ENCODE data around the gene C20orf96.

Gene C20orf96

DNA sequence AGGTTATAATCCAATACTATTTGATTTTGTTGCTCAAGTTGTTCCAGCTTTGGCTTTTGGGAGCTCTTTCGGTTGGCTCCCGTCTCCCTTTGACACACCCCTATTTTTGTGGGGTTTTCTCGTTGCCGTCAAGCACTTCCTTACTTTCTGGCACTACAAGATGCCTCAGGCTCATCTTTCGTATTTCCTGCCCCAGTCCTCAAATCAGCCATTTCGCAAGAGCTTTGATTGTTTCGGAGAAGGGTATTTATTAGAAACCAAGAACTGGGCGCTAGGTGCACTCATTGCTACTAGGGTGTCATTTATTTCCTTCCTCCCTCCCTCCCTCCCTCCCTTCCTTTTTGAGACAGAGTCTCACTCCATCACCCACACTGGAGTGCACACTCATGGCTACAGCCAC is 21.5 kb upstream of the C20orf96 start:
- no peak for DNase-seq

DNA sequence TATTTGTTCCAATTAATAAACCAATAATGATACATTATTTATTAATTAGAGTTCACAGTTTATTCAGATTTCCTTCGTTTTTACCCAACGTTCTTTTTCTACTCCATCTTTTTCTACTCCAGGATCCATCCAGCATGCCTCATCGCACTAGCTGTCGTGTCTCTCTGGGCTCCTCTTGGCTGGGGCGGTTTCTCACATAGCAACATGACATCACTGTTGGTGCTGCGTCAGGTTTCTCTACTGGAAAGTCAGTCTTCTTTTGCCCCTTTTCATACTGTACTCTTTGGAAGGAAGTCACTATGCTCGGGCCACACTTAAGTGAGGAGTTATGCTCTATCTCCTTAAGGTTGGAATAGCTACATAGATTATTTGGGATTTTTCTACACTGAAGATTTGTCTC is 21.1 kb upstream of the C20orf96 start:
- no peak for DNase-seq

DNA sequence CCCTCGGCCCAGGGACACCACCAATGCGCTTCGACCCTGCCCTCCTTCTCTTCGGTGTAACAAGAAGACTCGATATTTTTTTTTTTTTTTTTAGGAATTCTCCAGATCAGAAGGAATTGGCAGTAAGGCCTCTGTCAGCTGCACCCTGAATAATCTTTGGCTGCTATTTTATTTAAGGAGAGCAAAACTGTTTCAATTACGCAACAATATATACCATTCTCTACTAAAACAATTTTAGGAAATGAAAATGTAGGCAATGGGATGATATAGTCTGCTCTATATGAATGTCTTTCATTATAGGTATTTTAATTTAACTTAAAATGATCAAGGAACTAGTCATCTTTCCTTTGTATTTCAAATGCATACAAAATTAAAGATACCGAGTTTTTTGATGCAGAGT is 20.1 kb upstream of the C20orf96 start:
- DNase-seq = no peak

DNA sequence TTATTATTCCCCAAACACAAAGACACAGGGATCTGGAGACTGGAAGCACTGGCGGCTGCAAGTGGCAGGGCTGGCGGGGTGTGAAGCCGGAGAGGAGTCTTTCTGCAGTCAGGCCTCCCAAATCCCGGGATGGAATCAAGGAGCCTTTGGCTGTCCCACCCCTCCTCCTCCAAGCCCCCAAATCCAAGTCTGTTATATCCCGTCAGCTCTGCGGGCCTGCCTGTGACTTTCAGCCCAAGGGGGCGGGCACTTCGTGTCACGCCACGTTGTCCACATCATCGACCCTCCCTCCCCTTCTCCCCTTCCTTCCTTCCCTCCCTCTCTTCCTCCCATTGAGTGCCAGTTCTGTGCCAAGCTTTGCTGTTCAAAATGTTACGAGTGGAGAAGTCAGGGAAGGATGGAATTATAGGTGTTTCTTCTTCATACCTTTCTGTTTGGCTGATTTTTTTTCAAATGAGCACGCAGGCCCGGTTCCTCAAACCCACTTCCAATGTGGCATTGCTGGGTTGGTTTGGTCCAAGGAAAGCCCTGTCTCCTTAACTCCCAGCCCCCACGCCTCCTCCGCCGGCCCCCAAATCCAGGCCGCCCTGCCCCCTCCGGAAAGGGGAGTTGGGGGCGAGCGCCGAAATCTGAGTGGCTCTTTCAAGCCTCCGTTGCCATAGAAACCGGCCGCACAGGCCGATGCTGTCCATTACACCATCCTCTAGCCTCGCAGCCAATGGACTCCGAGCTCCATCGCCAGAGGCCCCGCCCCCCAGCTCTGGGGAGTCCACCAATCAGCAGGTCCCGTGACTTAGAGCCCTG is 19.5 kb upstream of the C20orf96 start:
- DNase-seq = peak; percentile 88

DNA sequence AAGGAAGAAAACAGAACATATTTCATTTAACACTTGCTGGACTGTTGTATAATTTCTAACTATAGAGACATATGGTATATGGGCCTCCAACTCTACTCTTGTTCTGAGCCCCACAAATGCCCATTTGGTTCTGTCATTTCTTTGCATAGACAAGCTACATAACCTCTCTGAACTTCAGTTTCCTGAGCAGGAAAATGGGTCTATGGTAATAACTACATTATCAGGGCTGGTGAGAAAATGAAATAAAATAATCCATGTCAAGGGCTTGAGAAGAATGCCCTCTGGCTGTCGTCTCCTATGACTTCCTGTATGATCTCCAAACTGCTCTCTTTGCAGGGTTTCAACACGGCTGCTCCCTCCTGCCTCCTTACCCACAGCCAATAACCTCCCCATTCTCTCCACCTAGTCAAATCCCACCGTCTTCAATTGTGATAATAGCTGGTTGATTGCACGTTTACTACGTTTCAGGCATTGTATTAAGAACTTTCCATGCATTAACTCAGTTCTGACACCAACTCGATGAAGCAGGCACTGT is 18.8 kb upstream of the C20orf96 start:
- no peak for DNase-seq

DNA sequence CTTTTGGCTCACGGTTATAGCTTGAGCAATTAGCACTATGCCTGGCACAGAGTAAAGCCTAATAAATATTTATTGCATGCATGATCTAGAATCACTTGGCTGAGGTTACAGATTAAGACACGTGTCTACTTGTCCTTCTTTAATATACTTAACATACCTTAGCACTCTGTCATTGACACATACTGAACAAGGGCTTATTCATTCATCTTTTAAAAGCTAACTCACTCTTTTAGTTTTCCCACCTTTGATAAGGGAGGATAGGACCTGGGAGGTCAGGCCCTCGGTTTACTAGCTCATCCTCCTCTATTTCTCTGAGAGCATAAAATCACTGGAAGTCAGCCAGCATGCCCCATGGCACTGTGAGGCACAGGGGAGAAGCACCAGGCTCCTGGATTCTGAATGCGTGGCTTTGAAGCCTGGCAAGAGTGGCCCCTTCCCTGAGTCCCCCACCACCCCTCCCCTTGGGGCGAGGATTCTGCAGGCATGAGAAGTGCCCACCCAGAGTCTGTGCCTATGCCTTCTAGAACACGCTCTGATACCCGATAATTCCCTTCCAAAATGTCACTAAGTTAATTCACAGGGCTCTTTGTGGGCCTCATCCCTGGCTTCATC is 18.0 kb upstream of the C20orf96 start:
- DNase-seq = no peak

DNA sequence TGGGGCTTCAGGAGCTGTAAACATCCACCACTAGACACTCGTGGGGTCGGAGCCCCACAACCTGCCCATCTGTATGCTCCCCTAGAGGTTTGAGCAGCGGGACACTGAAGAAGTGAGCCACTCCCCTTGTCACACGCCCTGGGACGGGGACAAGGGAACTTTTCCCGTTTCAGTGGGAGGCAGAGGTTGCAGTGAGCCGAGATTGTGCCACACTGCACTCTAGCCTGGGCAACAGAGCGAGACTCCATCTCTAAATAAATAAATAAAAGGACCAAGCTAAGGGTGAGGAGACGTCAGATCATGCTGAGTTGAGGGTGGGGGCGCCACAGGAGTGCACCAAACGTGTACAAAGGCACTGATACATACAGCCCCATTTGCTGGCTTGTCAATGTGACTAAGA is 15.2 kb upstream of the C20orf96 start:
- DNase-seq = no peak

DNA sequence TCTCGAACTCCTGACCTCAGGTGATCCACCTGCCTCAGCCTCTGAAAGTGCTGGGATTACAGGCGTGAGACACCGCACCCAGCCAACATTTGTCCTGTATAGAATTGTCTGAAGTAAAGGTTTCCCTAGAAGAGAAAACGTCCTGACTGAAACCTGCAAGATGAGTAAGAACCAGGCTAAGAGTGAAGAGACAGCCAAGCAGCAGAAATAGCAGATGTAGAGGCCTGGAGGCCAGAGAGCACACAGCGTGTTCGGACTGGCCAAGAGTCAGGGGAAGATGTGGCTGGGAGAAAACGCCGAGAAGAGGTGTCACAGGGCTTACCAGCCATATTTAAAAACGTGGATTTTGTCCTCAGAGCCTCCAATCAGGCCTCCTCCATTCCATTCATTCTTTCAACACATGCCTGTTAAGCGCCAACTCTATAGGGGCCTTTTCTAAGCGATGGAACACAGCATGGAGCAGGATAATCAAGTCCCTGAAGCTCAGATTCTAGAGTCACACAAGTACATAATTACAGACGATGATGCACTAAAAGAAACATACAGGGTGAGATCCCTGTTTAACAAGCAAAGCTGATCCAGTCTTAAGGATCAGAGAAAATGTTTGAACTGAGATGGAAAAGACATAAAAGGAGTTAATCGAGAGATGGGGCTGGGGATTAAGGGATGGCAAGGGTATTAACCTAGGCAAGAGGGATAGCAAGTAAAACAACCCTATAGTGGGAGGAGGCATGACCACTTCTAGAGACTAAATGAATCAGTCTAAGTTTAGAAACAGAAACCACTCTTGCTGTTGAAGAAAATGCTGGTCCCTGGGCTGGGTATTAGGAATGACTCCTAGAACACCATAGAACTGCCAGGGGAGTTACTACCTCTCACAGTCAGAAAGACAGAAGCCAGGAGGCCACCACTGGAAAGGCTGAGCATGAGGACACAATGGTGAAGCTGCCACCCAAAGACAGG is 11.6 kb upstream of the C20orf96 start:
- DNase-seq = no peak

DNA sequence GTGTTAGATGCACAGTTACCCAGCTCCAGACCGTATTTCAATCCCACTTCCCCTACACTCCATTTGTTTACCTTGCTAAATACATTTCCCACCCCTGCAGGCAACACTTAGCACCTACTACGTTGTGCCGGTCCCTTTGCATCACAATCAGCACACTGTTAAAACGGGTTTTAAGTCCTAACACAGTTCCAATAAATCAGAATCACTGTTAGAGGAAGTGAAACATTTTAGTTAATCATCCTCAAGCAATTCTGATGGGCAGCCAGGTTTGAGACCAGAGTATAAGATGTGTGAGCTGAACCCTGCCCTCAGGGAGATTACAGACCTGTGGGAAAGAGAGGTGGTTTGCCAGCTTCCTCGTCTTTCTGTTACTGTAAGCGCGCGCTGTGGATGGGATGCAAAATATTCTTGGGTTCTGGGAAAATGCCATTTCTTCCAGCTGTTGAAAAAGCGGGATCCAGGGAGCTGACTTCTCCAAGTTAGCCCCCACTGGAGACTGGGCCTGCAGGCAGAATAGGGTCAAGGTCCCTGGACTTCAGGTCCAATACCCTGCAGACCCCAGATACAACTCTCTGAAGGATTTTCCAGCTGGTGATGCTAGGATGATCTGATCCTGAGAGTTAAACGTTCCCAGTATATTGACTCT is 9.9 kb upstream of the C20orf96 start:
- no peak for DNase-seq

DNA sequence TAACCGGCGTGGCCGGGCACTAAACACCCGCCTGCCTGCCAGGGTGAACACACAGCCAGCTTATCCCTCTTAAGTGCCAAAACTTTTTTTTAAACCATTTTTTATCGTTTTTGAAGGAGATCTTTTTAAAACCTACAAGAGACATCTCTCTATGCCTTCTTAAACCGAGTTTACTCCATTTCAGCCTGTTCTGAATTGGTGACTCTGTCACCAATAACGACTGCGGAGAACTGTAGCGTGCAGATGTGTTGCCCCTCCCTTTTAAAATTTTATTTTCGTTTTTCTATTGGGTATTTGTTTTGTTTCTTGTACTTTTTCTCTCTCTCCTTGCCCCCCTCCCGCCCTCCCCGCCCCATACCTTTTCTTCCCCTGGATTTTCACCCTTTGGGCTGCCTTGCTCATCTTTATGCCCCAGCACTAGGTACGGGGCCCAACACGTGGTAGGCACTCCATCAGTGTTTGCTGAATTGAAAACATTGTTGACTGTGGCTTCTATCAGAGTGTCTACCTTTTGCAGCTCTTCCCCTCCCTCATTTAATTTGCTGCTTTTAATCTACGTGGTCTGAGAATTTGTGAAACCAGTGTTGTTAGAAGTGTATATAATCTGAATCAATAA is 8.3 kb upstream of the C20orf96 start:
- DNase-seq = no peak

DNA sequence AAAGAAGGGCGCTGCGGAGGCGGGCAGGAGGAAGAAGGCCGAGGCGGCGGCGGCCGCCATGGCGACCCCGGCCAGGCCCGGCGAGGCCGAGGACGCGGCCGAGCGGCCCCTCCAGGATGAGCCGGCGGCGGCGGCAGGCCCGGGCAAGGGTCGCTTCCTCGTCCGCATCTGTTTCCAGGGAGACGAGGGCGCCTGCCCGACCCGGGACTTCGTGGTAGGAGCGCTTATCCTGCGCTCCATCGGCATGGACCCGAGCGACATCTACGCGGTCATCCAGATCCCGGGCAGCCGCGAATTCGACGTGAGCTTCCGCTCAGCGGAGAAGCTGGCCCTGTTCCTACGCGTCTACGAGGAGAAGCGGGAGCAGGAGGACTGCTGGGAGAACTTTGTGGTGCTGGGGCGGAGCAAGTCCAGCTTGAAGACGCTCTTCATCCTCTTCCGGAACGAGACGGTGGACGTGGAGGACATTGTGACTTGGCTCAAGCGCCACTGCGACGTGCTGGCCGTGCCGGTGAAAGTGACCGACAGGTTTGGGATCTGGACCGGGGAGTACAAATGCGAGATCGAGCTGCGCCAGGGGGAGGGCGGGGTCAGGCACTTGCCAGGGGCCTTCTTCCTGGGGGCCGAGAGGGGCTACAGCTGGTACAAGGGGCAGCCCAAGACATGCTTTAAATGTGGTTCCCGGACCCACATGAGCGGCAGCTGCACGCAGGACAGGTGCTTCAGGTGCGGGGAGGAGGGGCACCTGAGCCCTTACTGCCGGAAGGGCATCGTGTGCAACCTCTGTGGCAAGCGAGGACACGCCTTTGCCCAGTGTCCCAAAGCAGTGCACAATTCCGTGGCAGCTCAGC is 7.6 kb upstream of the C20orf96 start:
- DNase-seq = no peak

DNA sequence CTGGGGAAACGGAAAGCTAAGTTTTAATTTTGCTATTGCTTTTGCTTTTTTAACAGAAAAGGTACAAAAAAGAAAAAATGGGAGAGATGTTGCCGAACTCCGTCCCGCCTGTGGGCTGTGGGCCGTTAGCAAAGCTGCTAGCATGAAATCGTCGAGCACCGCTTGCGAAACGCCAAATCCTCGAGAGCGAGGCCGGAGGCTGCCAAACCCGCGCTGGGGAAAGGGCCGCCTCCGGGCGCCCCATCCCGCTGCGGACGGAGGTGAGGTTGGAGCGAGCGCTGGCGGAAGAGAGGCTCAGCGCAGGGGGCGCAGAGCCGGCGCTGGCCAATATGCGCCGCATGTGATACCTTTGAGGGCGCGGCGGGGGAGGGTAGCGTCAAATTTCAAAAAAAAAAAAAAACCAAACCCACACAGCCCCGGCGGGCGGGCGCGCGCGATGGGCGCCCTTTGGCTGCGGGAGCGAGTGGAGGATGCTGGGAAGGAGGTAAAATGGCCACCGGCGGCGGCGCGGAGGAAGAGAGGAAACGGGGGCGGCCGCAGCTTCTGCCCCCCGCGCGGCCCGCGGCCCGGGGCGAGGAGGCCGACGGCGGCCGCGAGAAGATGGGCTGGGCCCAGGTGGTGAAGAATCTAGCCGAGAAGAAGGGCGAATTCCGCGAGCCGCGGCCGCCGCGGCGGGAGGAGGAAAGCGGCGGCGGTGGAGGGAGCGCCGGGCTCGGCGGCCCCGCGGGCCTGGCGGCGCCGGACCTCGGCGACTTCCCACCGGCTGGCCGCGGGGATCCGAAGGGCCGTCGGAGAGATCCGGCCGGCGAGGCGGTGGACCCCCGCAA is 6.8 kb upstream of the C20orf96 start, which contains the start of gene ZCCHC3:
TSS of gene ZCCHC3 (plus strand) at position 473 of the 827 bp plus-strand sequence. CDS start at position 490, 17 bp downstream.
- DNase-seq = peak; percentile 62

DNA sequence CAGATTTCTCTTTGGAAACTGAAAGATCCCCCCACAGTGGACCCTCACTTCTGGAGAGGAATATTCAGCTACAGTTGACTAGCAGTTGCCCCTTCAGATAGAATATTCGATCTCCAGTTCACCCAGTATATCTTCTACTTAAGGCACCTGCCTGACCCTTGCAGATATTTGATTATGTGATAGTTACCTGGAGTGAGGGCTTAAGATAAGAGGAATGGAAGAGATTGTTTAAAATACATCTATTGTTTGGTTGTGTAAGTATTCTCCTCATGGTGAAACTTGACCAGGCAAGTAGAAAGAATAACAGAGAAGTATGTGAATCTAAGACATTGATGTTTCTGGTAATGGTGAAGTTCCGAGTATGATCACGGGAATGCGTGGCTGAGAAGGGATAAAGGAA is 5.3 kb upstream of the C20orf96 start:
- no peak for DNase-seq

DNA sequence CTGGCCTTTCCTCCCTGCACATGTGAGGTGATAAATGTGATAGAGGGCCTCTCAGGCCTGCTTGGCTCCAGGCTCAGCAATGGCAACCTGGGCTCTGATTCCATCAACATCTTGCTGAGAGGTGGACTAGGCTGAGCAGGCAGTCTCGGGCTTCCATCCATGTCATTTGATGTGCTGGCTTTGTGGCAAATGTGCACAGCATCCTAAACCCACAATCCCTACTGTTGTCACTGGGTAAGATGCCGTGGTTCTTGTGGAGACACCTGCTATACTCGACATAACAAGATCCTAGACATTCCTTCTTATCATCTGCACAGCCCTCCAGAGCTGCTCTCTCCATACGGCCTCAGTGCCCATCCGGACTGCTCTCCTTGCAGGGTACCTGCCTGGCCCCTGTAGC is 4.1 kb upstream of the C20orf96 start:
- DNase-seq = no peak

DNA sequence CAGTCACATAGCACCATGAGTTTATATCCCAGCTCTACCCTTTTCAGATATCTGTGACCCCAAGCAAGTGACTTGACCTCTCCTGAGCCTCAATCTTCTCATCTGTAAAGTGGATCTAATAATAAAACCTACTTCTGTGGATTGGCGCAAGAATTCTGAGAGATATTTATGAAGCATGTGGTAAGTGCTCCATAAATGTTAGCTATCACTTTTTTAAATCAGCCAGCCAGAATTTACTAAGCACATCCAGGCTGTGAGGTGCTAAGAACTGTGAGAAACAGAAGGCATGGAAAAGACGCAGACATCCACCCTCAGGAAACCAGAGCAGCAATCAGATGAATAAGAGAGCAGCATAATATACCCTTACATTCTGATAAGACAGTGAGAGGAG is 862 bp downstream of the C20orf96 start:
- no peak for DNase-seq

DNA sequence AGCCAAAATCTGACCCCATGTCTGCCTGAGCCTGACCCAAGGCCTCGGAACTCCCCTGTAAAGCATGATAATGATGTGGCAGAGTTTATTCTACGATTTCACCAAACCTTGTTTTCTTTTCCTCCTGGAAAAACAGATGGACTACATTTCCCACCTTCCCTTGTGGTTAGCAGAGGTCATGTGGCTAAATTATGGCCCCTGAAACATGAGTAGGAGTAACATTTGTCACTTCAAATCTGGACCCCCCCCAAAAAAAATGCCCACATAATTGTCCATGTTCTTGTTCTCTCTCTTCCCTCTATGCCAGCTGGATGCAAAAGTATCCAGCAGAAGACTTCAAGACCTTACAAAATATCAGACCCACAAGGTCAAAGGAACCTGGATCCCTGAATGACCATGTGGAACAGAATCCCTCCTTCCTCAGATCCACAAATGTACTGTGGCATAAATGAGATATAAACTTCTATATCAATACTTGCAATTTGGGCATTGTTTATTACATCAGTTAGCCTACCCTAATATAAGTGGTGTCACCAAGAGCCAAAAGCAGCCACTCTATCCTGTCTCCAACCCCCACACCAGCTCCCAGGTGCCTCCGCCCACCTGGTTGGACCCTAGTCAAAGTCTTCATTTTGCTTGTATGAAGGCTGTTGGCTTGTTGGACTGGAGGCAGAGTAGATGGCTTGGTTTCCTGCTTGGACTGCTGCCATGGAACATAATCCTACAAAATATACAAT is 1.4 kb downstream of the C20orf96 start:
- no peak for DNase-seq

DNA sequence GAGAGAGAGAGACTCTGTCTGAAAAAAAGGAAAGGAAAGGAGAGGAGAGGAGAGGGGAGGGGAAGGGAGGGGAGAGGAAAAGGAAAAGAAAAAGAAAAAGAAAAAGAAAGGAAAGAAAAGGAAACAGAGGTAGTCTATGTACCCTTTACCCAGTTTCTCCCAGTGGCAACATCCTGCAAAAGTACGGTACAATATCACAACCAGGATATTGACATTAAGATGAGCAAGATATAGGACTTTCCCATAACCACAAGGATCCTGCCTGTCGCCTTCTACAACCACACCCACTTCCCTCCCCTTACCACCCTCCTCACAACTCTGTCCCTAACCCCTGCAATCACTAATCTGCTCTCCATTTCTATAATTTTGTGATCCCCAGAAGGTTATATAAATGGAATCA is 4.0 kb downstream of the C20orf96 start:
- no peak for DNase-seq

DNA sequence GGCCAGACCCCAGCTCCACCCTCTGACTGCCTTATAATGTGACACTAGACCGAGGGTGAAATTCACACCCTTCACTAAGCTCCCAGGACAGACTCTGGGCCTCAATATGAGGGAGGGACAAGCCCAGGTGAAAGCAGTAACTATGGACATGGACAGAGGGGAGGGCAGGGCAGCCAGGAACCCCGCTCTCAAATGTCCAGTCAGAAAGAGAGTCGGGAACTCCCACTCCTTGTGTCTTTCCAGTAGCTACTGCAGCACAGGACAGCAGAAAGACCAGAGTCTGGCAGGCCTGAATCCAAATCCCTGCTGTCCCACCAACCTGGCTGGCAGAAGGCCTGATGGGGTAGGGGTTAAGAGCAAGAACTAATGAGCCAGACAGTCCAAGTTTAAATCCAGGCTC is 6.4 kb downstream of the C20orf96 start:
- DNase-seq = no peak
